Measurements from ENCODE around the gene NRG2.

Gene NRG2

DNA sequence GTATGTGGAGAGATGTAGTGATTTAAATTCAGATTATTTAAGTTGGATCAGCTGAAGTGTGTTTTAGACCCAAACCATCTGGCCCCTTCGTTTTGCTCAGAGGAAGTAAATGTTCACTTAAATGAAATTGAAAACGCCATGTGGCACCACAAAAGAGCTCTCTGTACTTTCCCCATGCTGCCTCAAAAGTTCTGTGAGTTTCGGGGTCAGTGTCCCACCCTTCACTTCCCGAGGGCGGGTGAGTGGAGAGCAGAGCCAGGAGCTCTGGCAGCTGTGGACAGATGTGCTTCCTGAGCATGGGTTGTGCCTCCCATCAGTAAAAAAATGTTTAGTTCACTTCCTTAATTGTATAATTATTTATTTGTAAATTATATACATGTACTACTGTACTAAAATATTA, 199.1 kb downstream of the NRG2 start:
- CTCF ChIA-PET, result interaction anchor here (1.6 to 5.2 kb wide), 3 partner anchors 54 to 125 kb away, joined by 8 to 37 read pairs (median 29); no protein-coding TSS in a partner anchor
- no peak for DNase-seq (ENCODE audit: low spot score)
- TF ChIP-seq, protein P1, sequence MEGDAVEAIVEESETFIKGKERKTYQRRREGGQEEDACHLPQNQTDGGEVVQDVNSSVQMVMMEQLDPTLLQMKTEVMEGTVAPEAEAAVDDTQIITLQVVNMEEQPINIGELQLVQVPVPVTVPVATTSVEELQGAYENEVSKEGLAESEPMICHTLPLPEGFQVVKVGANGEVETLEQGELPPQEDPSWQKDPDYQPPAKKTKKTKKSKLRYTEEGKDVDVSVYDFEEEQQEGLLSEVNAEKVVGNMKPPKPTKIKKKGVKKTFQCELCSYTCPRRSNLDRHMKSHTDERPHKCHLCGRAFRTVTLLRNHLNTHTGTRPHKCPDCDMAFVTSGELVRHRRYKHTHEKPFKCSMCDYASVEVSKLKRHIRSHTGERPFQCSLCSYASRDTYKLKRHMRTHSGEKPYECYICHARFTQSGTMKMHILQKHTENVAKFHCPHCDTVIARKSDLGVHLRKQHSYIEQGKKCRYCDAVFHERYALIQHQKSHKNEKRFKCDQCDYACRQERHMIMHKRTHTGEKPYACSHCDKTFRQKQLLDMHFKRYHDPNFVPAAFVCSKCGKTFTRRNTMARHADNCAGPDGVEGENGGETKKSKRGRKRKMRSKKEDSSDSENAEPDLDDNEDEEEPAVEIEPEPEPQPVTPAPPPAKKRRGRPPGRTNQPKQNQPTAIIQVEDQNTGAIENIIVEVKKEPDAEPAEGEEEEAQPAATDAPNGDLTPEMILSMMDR (conservative IDR thresholded peaks at IDR 0.05; ENCODE audit: low read depth), result no peak
- POLR2A ChIA-PET (ENCODE audit: low non-redundant PET), result no interaction called here
- H3K27ac ChIP-seq, result no peak overlapping the region

DNA sequence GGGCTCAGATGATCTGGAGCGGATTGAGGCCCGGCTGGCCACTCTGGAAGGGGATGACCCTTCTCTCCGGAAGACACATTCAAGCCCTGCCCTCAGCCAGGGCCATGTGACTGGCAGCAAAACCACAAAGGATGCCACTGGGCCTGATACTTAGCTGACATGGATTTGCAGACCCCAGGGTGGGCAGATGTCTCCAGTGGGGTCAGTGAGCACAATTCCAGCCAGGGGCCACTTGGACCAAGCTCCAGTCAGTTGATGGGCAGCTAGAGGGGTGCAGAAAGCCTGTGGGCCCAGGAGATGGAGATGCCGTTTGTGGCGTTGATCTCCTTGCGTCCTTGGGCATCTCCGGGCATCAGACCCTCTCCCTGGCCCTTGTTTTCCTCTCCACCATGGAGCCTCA, 200.8 kb downstream of the NRG2 start:
- POLR2A ChIA-PET (ENCODE audit: low non-redundant PET), result no interaction called here

DNA sequence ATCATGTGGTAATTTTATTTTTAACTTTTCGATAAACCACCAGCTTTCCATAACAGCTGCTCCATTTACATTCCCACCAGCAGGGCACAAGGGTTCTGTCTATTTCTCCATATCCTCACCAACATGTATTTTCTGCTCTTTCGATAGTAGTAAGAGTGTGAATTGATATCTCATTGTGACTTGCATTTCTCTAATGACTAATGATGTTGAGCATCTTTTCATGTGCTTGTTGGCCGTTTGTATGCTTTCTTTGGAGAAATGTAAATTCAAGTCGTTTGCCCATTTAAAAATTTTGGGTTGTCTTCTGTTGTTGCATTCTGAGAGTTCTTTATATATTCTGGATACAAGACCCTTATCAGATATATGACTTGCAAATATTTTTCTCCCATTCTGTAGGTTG, 201.6 kb downstream of the NRG2 start:
- TF ChIP-seq, protein P1 (conservative IDR thresholded peaks at IDR 0.05; ENCODE audit: low read depth), result no peak
- no peak overlapping the region for H3K27ac ChIP-seq
- ChIA-PET CTCF (no interaction called here), POLR2A (ENCODE audit: low non-redundant PET) (no interaction called here)
- no peak for DNase-seq (ENCODE audit: low spot score)

More for the DNA sequence above, 200.8 kb downstream of the NRG2 start:
- CTCF ChIA-PET, result interaction anchor here (0.7 to 4.3 kb wide), 2 partner anchors 9 to 54 kb away, joined by 5 to 29 read pairs; no protein-coding TSS in a partner anchor
- DNase-seq (ENCODE audit: low spot score), result no peak
- TF ChIP-seq, protein P1 (conservative IDR thresholded peaks at IDR 0.05; ENCODE audit: low read depth), result no peak
- H3K27ac ChIP-seq, result no peak overlapping the region

DNA sequence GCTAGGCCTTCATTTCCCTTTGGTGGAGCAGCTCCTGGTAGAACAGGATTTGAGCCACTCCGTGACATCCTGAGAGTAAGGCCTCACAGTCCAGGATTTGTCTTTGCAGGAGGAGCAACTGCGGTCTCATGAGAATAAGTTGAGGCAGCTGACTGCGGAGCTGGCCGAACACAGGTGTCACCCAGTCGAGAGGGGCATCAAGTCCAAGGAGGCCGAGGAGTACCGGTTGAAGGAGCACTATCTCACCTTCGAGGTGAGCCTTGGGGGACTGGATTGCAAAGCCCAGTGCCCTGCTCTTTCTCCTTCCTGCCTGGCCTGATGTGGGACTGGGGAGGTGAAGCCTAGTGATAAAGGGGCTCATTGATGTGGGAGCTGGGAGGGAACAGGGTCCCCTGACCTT, 203.2 kb downstream of the NRG2 start:
- ChIA-PET CTCF (interaction anchor here (0.6 kb wide), 2 partner anchors 65 to 98 kb away, joined by 3 to 6 read pairs; no protein-coding TSS in a partner anchor), POLR2A (ENCODE audit: low non-redundant PET) (no interaction called here)
- H3K27ac ChIP-seq, result no peak overlapping the region
- DNase-seq (ENCODE audit: low spot score), result no peak
- TF ChIP-seq, protein P1 (conservative IDR thresholded peaks at IDR 0.05; ENCODE audit: low read depth), result no peak

DNA sequence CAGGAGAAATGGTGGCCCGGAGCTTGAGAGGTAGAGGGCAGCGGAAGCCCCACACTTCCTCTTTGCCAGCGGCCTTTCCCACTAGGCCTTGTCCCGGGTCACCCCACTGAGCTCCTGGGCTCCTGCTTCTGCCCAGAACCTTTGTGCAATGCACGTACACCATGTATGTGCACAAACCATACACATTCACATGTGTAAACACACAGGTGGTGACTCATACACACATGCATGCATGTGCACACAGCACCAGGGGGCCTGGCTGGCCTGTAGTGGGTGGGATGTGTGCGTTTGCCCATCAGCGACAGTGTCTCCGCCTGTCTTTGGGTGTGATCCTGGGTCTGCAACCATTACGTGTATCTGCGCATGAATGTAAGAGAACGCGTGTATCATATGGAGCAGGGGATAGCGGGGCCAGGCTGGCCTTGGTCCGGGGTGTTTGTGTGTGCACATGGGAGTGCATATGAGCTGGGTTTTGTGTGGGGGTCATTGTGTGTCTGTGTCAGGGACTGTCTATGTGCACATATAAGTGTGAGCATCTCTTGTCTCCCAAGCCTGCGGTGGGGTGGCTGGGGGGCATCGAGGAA, 203.8 kb downstream of the NRG2 start:
- ChIA-PET CTCF (interaction anchor here (0.6 to 1.4 kb wide), 3 partner anchors 52 to 74 kb away, joined by 3 to 6 read pairs (median 3); no protein-coding TSS in a partner anchor), POLR2A (ENCODE audit: low non-redundant PET) (no interaction called here)
- no peak for DNase-seq (ENCODE audit: low spot score)
- TF ChIP-seq, protein P1 (conservative IDR thresholded peaks at IDR 0.05; ENCODE audit: low read depth), result no peak
- no peak overlapping the region for H3K27ac ChIP-seq

DNA sequence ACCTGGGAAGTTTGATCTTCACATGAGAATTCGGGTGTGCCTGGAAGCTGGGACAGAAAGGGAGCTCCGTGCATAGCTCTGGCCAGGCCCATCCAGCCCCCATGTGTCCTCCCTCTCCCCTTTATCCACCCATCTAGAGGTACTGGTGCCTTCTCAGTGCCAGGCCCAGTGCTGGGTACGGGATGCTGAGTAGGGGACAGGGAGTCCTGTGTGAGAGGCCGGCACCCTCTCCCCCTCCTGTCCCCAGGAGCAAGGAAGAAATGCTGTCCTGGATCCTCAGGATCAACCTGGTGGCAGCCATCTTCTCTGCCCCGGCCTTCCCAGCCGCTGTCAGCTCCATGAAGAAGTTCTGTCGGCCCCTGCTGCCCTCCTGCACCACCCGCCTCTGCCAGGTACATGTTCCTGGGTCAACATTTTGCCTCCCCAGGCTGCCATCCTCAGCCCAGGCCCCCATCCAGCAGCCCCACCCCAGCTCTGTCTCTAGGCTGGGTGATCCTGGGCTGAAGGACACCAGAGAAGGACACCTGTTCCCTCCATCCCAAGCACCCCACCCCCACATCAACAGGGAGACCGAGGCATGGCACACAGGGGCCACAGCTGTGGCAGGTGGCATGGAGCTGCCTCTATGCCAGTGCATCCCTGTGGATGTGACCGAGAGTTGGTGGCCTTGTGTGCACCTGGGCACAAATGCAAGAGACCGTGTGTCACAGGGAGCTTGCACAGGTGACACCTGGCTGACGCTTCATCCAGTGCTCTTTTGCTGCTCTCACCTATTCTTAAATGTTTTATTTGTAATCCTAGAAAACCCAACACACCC, 204.5 kb downstream of the NRG2 start:
- ChIA-PET POLR2A (ENCODE audit: low non-redundant PET) (interaction anchor here (0.5 kb wide), 2 partner anchors 12 to 707 kb away, joined by 3 read pairs; no protein-coding TSS in a partner anchor), CTCF (interaction anchor here (0.7 to 1.8 kb wide), 4 partner anchors 51 to 130 kb away, joined by 3 to 7 read pairs (median 4); no protein-coding TSS in a partner anchor)
- no peak overlapping the region for H3K27ac ChIP-seq
- no peak for DNase-seq (ENCODE audit: low spot score)
- TF ChIP-seq, protein P1 (conservative IDR thresholded peaks at IDR 0.05; ENCODE audit: low read depth), result no peak
